ENCODE data around the gene ZNF275. TPM values are rescaled to one million over a fixed set of nuclear protein-coding genes. Genes with fewer than 3 reads are reported as not detected.

ZNF275 gene
- total and polyA plus RNA-seq, 9 donors: 27.5 to 75.9 (median 49.6) TPM

Small RNAs within 50 kb of the gene (small RNA-seq; reads per million reads assigned to genes)
- gene AC152007.1: not detected

Other genes starting within 250 kb of the ZNF275 start
- gene MAGEA1, start 154.9 kb upstream of the ZNF275 start, total RNA-seq: not detected
- gene MAGEA1, start 154.9 kb upstream of the ZNF275 start, polyA plus RNA-seq: not detected
- gene PNMA6F, start 12.4 kb upstream of the ZNF275 start, total RNA-seq: not detected
- under 1 TPM in 1 of 2 donors, not detected in 1; 0.04 TPM for gene PNMA6F, start 12.4 kb upstream of the ZNF275 start, polyA plus RNA-seq
- gene PNMA6E, start 67.2 kb downstream of the ZNF275 start, total RNA-seq: 1 to 10 TPM in 5 of 7 donors, under 1 TPM in 2; 0.24 to 3.5 (median 2.5) TPM
- 1 to 10 TPM in 1 of 2 donors, under 1 TPM in 1; 0.10 to 3.5 TPM for gene PNMA6E, start 67.2 kb downstream of the ZNF275 start, polyA plus RNA-seq
- gene ZFP92, start 77.3 kb downstream of the ZNF275 start, total RNA-seq: 1 to 10 TPM; 3.6 to 9.4 (median 4.0) TPM
- gene ZFP92, start 77.3 kb downstream of the ZNF275 start, polyA plus RNA-seq: 1 to 10 TPM; 2.7 to 3.9 TPM
- gene TREX2, start 111.9 kb downstream of the ZNF275 start, total RNA-seq: 1 to 10 TPM in 3 of 7 donors, under 1 TPM in 3, not detected in 1; 0.35 to 2.3 (median 1.0) TPM
- under 1 TPM in 1 of 2 donors, not detected in 1; 0.76 TPM for gene TREX2, start 111.9 kb downstream of the ZNF275 start, polyA plus RNA-seq
- 10 to 100 TPM in 6 of 7 donors, 1 to 10 TPM in 1; 9.3 to 28.7 (median 18.7) TPM for gene HAUS7, start 136.4 kb downstream of the ZNF275 start, total RNA-seq
- 10 to 100 TPM; 11.3 to 22.7 TPM for gene HAUS7, start 136.4 kb downstream of the ZNF275 start, polyA plus RNA-seq
- gene BGN, start 160.8 kb downstream of the ZNF275 start, total RNA-seq: 10 to 100 TPM; 10.0 to 72.3 (median 31.2) TPM
- 10 to 100 TPM; 81.6 to 81.7 TPM for gene BGN, start 160.8 kb downstream of the ZNF275 start, polyA plus RNA-seq
- 1 to 10 TPM in 1 of 7 donors, under 1 TPM in 2, not detected in 4; 0.23 to 1.6 (median 0.27) TPM for gene ATP2B3, start 183.5 kb downstream of the ZNF275 start, total RNA-seq
- gene ATP2B3, start 183.5 kb downstream of the ZNF275 start, polyA plus RNA-seq: under 1 TPM in 1 of 2 donors, not detected in 1; 0.01 TPM